ENCODE measurements around the gene DENND4C.
"Not testable (repeated sequence)": the region's sequence is repeated elsewhere in the genome, so short reads cannot be mapped to it uniquely, and the experiment has no call there.

The DENND4C gene

GRCh38 chr9:19230355-19231125 lies at the start of gene DENND4C:
TSS of gene DENND4C (plus strand) at chr9:19230693. CDS start at chr9:19276175, 45,482 bp downstream.
- peak; percentile 71 for DNase-seq

DNA sequence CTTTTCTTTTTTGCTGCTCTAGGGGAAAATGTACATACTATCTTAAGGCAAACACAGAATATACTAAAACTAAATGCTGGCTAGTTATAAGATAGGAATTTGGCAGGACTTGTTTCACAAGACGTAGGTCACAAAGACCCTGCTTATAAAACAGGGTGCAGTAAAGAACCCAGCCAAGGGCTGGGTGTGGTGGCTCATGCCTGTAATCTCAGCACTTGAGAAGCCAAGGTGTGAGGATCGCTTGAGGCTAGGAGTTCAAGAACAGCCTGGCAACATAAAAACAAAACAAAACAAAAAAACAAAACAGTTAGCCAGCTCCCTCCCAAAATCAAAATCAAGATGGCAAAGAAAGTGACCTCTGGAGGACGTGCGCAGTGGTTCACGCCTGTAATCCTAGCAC lies 49.5 kb upstream of the DENND4C start:
- no peak for DNase-seq

DNA sequence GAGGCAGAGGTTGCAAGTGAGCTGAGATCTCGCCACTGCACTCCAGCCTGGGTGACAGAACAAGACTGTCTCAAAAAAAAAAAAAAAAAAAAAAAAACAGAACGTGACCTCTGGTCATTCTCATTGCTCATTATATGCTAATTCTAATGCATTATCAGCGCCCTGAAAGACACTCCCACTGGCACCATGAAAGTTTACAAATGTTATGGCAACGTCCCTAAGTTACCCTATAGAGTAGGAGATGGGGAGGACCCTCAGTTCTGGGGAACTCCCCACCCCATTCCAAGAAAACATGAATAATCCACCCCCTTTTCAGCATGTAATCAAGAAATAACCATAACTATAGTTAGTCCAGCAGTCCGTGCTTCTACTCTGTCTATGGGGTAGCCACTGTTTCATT lies 48.9 kb upstream of the DENND4C start:
- DNase-seq: no peak

GRCh38 chr9:19184144-19184917 lies 46.2 kb upstream of the DENND4C start:
- peak; percentile 52 for DNase-seq

- no peak for DNase-seq
Measured at GRCh38 chr9:19185191-19185590, 45.3 kb upstream of the DENND4C start.

DNA sequence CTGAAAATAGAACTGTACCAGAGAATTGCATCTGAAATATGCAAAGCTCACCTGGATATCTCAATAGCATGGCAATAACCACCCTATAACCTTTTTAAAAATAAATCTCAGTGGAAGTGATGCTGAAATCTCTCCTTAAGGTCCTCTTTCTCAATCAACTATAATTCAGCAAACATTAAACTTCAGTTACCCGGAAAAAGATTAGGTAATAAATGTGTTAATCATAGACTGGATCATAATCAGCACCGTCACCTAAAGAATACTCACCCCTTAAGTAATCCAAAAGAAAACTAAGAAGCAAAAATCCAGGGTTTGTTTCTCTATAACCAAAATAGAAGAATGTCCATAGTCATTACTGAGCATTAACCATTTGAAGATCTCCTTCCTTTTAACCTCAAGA lies 44.3 kb upstream of the DENND4C start:
- no peak for DNase-seq

DNA sequence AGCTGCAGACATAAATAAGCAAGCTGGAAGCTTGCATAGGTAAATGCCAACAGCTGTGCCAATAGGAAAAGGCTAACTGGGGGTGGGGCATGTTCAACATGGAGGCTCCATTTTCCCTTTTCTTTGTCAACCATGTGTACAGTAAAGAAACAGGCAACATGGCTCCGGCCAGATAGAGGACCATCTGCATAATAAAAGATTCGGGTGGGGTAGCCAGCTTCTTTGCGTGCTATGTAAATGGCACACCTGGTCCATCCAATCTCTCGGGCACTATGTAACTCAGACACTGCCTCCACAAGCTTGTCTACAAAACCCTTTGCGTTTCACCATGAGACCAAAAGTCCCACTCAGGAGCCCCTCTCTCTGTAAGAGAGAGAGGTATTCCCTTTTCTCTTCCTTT lies 41.7 kb upstream of the DENND4C start:
- DNase-seq: no peak

GRCh38 chr9:19192202-19193028 lies 38.1 kb upstream of the DENND4C start:
- DNase-seq: no peak

DNA sequence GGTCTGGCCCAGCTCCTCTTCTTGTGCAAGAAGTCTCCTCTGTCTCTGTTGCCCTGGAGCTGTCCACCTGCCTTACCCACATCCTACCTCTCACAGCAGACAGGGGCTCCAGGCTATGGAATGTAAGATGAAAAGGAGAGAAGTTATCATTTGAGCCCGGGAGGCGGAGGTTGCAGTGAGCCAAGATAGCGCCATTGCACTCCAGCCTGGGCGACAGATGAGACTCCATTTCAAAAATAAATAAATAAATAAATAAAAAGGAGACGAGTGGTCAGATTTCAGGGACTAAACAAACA lies 37.5 kb upstream of the DENND4C start:
- DNase-seq: no peak

DNA sequence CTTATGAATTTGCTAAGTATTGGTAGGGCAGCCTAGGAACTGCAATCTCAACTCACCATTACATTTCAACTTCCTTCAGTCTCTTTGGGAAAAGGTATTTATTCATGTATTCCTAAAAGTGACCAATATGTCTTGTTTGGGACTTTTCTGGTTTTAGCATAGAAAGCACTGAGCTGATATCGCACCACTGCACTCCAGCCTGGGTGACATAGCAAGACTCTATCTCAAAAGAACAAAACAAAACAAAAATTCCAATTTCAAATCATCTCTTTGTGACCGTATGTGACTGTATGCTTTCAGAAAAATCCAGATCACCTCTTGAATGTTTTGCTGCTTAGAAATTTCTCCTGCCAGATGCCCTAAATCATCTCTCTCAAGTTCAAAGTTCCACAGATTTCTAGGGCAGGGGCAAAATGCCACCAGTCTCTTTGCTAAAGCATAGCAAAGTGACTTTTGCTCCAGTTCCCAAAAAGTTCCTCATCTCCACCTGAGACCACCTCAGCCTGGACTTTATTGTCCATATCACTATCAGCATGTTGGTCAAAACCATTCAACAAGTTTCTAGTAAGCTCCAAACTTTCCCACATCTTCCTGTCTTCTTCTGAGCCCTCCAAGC lies 37.0 kb upstream of the DENND4C start:
- DNase-seq: not testable (repeated sequence)

- no peak for DNase-seq
Measured at GRCh38 chr9:19198406-19198805, 32.1 kb upstream of the DENND4C start.

DNA sequence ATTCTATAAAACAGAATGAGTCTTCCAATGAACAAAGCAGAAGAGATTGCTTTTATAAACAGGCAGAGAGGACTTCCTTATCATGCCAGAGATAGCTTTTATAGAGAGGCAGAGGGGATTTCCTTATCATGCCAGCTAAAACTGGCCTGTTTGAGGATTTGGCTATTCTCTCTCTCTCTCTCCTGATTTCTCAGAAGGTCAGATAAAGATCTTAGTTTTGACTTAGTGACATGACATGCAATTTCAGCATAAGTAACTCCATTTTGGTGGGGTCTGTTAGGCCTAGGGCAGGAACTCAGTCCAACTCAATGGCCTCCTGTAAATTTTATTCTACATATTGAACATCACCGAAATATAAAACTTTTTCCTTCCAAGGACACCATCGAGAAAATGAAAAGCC lies 31.5 kb upstream of the DENND4C start:
- no peak for DNase-seq

DNA sequence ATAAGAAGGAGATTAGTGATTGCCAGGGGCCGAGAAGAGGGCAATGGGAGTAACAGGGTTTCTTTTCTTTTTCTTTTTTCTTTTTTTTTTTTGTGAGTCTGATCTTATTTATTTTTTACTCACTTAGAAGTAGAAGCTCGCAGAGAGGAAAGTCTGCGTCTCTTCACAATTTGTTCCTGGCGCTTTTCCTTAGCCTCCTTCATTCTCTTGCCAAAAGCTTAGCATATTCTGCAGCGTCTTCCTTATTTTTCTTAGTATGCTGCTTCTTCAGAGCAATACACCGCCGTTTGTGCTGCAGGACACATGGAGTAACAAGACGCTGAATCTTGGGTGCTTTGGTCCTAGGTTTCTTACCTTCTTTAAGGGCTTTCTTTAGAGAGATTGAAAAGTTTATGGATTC lies 30.3 kb upstream of the DENND4C start:
- DNase-seq: no peak

DNA sequence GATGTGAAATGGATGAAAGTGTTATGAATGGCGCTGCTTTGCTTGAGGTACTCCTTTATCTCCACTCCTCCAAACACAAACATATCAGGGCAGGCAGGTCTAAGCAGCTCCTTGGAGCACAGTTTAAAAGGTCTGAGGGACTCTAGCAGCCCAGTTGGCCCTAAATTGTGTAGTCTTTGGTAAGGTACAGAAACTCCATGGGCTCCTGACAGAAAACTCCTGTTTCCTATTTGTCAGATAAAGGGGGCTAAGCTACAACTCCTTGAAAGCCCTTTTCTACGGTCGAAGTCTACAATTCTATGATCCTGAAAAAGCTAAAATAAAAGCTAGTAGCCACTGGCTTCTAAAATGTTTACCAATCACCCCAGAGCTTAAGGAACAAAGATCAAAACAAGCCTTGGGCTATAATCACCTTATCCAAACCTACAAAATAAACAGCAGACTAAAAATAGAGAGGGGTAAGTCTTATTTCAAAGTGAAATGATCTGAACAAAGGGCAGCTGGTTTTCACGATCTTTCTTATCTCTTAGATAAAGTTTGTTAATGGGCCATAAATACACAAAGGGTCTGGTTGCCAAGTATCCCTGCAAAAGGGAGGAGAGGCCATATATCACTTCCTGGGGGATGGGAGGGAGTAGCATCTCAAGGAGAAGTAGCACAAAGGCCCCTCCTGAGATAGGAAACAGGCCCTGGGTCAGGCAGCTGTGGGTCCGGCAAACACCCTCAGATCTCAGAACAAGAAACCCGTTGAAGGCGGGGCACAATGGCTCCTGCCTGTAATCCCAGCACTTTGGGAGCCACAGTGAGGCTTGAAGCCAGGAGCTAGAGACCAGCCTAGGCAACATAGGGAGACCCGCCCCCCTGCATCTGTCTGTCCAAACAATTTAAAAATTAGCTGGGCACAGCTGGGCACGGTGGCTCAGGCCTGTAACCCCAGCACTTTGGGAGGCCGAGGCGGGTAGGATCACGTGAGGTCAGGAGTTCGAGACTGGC lies 28.3 kb upstream of the DENND4C start:
- no peak for DNase-seq

DNA sequence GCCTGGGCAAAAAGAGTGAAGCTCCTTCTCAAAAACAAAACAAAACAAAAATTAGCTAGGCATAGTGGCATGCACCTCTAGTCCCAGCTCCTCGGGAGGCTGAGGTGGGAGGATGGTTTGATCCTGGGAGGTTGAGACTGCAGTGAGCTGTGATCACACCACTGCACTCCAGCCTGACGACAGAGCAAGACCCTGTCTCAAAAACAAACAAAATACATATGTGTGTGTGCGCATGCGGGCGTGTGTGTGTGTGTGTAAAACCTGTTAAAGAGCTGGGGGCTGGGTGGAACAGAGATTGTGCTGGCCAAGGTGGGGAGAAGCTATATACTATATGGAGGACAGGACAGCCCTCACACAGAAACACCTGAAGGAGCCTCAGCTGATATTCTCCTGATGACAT lies 27.4 kb upstream of the DENND4C start:
- no peak for DNase-seq

DNA sequence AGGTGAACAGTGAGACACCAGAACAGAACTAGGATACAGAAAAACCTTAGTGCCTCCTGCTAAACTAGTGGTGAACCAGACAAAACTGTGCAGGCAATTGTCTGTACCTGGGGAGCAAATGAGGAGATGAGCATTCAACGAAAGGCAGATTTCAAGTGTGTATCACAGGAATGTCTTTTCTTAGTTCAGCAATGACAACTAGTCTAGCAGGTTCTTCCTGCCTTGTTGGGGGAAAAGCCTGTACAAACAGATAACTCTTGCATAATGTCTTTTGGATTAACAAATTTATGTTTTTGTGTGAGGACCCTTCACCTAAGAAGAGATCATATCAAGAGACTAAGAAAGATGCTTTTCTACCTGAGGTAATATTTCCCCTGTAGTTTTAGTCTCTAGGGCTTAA lies 21.8 kb upstream of the DENND4C start:
- DNase-seq: no peak

DNA sequence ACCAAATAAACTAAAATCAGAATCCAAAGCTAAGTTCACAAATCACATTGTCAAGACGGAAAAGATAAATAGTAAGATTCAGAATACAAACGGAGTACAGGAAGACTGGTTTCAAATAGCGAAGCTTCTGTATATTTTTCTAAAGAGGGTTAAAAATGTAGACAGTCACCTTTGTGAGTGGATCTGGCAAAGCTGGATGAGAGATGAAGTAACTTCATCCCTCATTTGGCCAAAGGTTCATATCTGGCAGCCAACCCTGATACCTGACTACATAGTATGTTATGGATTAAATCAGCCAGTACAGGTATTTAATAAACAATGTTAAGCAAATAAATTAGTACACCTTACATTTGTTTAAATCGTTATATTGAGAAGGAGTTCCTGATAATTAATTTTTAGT lies 21.3 kb upstream of the DENND4C start:
- no peak for DNase-seq

DNA sequence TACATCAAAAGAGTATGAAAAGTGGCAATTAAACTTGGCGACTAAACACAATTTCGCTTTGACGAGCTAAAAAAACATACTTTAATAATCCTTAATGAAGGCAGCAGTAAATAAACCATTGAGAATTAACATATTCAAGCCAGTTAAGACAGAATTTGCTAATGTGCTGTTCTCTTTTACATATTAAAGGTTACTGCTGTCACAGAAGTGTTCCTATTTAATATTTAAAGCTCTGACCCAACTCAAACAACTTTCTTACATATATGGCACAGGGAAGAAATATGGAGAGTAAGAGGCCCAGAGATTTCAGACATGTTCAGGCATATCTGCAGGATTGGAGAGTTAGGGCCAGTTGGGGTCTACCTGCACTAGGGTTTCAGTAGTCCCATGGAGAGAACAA lies 16.7 kb upstream of the DENND4C start:
- DNase-seq: no peak

GRCh38 chr9:19216466-19216865 lies 14.0 kb upstream of the DENND4C start:
- DNase-seq: no peak

DNA sequence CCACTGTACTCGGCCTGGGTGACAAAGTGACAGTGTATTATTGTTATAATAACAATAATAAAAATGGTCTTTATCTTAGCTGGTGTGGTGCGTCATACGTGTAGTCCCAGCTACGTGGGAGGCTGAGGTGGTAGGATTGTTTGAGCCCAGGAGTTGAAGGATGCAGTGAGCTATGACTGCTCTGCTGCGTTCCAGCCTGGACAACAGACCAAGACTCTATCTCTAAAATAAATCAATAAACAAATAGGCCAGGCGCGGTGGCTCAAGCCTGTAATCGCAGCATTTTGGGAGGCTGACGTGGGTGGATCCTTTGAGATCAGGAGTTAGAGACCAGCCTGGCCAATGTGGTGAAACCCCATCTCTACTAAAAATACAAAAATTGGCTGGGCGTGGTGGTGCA lies 9.2 kb upstream of the DENND4C start:
- no peak for DNase-seq

GRCh38 chr9:19223724-19224123 lies 6.8 kb upstream of the DENND4C start:
- DNase-seq: no peak

DNA sequence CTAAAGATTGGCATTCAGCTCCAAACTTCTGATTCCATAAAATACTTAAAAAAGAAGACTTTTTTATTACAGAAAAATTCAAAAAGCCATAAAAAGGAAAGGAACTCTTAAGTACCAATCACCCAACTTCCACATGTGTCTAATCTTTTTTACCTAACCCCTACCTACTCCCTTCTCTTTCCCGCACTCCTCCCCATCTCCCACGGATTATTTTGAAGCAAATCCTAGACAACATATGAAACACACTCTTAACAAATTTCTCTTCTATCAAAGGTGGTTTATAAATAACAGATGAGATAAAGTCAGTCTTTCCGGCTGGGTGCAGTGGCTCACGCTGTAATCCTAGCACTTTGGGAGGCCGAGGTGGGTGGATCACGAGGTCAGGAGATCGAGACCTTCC lies 5.9 kb upstream of the DENND4C start:
- no peak for DNase-seq

Measured in activated CD4-positive, alpha-beta T cell treated with anti-CD3 and anti-CD28 coated beads for 1 hour (primary cell).